CD4-positive, alpha-beta T cell treated with Interleukin-6 at 100 ng/mL for 8 hours (primary cell): ENCODE results near the gene MMEL1.
"Not testable (repeated sequence)": the region's sequence is repeated elsewhere in the genome, so short reads cannot be mapped to it uniquely, and the experiment has no call there.

Experiments
- DNase-seq: peaks from one replicate; pipeline ENCODE4 v3.0.0-alpha.2; 2020; ENCODE audit warnings: mixed read lengths, low spot score

The MMEL1 gene

GRCh38 chr1:2590233-2591141 is 42.3 kb downstream of the MMEL1 start:
- DNase-seq = no peak

- DNase-seq = no peak
Measured at GRCh38 chr1:2589431-2590232, 43.2 kb downstream of the MMEL1 start.

- DNase-seq = no peak
Measured at GRCh38 chr1:2588661-2589430, 44.0 kb downstream of the MMEL1 start.

- no peak for DNase-seq
Measured at GRCh38 chr1:2587860-2588571, 44.8 kb downstream of the MMEL1 start.

DNA sequence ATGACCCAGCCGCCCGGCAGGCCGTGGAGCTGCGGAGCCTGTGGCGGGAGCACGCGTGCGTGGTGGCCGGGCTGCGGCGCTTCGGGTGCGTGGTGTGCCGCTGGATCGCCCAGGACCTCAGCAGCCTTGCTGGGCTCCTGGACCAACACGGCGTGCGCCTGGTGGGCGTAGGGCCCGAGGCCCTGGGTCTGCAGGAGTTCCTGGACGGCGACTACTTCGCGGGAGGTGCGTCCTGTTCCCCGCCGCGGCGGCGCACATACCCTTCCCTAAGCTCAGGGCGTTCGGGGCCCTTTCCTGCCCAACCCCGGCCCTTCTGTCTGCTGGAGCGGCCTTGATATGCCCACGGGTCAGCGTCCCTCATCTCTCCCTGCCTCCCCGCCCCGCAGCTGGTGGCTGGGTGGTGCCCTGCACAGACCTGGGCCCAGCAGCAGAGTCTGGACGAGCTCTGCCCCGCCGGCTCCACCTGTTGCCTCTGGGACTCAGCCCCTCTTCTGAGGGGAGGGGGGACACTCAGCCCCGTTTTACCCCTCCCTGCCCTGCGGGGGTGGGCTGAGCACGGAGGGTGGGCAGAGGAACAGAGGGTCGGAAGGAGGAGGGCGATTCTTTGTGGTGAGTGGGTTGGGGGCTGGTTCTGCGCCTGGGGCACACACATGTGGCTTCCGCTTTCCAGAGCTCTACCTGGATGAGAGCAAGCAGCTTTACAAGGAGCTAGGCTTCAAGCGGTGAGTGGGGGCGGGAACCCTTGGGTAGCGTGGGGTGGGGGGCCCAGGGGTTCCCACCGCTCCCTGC is 45.6 kb downstream of the MMEL1 start:
- DNase-seq = no peak

GRCh38 chr1:2586154-2587070 is 46.4 kb downstream of the MMEL1 start, which contains the start of gene PRXL2B:
Gene PRXL2B (plus strand): TSS chr1:2586777. CDS start chr1:2586886, 109 bp downstream.
- peak; percentile 97 for DNase-seq

DNA sequence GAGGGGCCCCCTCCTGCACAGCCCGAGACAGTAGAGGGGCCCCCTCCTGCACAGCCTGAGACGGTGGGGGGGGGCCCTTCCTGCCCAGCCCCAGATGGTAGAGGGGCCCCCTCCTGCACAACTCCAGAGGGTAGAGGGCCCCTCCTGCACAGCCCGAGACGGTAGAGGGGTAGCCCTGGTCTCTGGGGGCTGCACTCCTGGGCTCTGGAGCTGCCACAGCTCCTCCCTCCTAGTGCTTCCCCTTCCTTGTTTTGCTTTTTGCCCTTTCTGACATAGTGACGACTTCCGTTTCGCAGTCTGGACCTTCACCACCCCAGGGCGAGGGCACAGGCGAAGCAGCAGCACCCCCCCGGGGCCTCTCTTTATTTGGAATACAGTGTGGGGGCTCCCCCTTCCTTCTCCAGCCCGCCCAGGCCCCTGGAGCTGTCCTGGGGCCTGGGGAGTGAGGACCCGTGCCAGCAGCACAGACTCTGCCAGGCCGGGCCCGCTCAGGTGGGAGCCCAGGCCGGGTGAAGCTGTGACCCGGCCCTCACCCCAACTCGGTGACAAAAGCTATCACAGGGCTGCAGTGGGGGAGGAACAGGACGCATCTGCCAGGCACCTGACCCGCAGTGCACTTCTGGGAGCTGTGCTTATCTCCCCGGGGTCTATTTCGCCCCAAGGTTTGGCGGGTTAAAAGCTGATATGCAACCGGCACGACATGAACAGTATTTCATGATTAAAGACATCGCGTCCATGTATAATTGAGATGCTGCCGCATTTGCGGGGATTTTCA is 47.3 kb downstream of the MMEL1 start:
- DNase-seq = peak; percentile 77

DNA sequence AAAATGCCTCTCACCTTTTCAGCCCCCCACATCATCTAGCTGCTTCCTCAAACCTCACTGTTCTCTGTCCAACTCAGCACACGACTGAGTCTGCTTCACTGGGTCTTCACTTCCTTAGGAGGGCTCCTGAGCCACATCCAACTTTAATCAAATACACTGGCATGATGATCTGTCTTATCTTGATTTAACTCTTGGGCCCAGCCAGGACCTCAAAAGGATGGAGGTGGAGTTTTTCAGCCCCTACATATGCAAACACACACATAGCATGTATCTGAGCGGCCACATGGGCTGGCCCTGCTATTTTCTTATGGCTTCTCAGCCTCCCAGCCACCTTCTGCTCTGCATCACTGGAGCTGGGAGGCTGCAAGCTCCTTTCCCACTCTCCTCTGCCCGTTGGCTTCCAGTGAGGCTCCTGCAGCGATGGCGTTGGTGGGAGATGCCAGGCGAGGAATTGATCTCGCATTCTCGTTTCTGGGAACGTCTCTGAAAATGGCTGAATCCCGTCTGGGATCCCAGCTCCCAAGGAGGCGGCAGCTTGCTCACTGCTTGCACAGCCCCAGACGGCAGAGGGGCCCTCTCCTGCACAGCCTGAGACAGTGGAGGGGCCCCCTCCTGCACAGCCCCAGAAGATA is 48.0 kb downstream of the MMEL1 start:
- no peak for DNase-seq

DNA sequence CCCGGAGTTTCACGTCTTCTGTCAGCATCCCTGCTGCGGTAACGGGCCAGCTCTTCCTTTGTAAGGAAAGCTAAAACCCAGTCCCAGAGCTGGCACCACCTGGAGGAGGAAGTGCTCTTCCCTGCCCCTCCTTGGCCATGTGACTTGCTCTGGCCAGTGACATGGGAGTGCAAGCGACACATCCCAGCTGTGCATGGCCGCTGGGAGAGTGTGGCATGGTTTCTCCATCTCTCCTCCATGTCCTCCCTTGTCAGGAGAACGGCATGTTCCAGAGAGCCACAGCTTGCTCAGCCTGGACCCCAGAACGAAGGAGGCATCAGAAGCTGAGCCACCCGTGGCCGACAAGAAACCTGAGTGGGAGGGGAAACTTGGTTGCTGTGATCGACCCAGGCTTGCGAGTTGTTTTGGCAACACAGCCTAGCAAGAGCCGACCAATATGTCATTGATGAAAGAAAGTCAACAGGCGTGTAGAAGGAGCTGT is 48.9 kb downstream of the MMEL1 start:
- DNase-seq = peak; percentile 45

DNA sequence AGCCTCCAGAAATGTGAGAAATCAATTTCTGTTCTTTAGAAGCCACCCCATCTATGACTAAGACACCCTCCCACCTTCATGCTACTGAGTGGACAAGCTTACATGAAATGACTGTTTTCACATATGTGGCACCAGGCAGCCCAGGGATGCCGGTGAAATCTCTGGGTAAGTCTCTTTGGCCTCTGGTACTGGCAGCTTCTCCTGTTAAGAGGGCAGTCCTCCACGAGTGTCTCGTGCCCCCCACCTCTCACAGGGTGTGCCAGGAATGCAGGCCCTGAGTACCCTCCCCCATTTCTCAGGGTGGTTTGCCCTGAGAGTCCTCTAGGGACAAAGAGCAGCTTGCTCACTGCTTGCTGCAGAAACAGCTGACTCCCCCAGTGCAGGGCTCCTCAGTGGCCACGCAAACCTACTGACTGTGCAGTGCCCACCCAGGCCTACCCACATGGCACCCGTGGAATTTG is 49.5 kb downstream of the MMEL1 start:
- DNase-seq = no peak

GRCh38 chr1:2582391-2582790 is 50.4 kb downstream of the MMEL1 start:
- no peak for DNase-seq

- no peak for DNase-seq
Measured at GRCh38 chr1:2580691-2581090, 52.1 kb downstream of the MMEL1 start.

GRCh38 chr1:2578758-2579118 is 54.1 kb downstream of the MMEL1 start:
- DNase-seq = no peak

- not testable (repeated sequence) for DNase-seq
Measured at GRCh38 chr1:2577565-2578075, 55.2 kb downstream of the MMEL1 start.

DNA sequence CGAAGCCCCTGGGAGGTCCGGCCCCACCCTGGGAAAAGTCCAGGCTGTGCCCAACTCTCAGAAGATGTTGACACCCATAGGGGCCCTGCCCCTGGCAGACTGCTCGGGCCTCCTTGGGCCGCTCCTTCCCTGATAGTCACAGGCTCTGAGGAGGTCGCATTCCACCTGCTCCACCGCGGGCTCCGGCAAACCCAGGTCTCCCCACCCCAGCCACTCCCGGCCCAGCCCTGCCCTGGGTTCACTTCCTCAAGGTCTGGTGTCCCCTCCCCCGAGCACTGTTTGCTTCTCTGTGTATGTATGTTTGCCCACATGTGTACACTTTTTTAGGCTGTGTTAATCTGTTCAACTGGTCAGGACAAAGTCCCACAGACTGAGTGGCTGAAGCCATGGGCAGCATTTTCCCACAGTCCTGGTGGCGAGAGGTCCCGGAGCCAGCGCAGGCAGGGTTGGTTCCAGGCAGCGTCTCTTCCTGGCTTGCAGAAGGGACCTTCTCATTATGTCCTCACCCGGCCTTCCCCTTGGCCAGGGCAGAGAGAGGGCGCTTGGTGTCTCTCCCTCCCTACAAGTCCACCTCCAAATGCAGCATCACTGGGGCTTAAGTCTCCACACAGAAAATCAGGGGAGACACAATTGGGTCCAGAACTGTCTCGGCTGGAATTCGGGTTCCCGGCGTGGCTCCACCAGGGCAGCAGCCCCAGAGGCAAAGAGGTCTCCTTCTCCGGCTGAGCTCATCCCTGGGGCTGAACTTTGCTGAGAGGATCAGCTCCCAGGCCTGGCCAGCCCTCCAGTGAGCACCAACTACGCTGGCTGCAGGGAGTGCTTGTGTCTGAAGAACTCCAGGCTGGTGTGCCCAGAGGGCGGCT is 56.8 kb downstream of the MMEL1 start:
- no peak for DNase-seq

- DNase-seq = no peak
Measured at GRCh38 chr1:2574350-2574749, 58.5 kb downstream of the MMEL1 start.
